Activated CD4-positive, alpha-beta T cell treated with anti-CD3 and anti-CD28 coated beads, Interleukin-2, amount 10 ng/mL, durations not matched to agents 7 days and 5 days (primary cell): ENCODE measurements around the gene ELFN2. TPM values are rescaled to one million over a fixed set of nuclear protein-coding genes. Genes with fewer than 3 reads are reported as not detected.
A peak's percentile ranks its signal among the peaks of the same experiment; 100 is the strongest.

Experiments
- CTCF ChIA-PET: fragments of 350-600 bp; sonication (Branson Sonifier 250); formaldehyde crosslinking; loops from one replicate; lab custom pipeline; 2021; ENCODE audit warnings: antibody characterized with exemption; lab: Charles Lee
- POLR2A ChIA-PET: fragments of 350-600 bp; sonication (Branson Sonifier 250); formaldehyde crosslinking; loops from one replicate; lab custom pipeline; 2021; ENCODE audit warnings: antibody characterized with exemption; lab: Charles Lee
- DNase-seq: peaks from one replicate; pipeline ENCODE4 v3.0.0-alpha.2; 2020
- H3K27ac Mint-ChIP-seq: one replicate; pipeline ENCODE4 v1.8.0; 2021; ENCODE audit warnings: mild to moderate bottlenecking, moderate library complexity, mixed read lengths
- H3K27me3 Mint-ChIP-seq: one replicate; pipeline ENCODE4 v1.8.0; 2021; ENCODE audit warnings: mixed read lengths
- H3K36me3 Mint-ChIP-seq: one replicate; pipeline ENCODE4 v1.8.0; 2021; ENCODE audit warnings: low read depth, mixed read lengths
- H3K4me1 Mint-ChIP-seq: one replicate; pipeline ENCODE4 v1.8.0; 2021; ENCODE audit warnings: mixed read lengths
- H3K4me3 Mint-ChIP-seq: one replicate; pipeline ENCODE4 v1.8.0; 2021; ENCODE audit warnings: mild to moderate bottlenecking, moderate library complexity, mixed read lengths
- H3K9me3 Mint-ChIP-seq: one replicate; pipeline ENCODE4 v1.8.0; 2021; ENCODE audit warnings: mixed read lengths
- total RNA-seq, 2 experiments: library from RNA; stranded (reverse); gene quantifications; one replicate each; pipeline ENCODE4 v1.2.3, GENCODE V29; 2021

ELFN2 gene
- total RNA-seq, 2 experiments from 2014 or later, result 0.10 to 0.23 TPM

DNA sequence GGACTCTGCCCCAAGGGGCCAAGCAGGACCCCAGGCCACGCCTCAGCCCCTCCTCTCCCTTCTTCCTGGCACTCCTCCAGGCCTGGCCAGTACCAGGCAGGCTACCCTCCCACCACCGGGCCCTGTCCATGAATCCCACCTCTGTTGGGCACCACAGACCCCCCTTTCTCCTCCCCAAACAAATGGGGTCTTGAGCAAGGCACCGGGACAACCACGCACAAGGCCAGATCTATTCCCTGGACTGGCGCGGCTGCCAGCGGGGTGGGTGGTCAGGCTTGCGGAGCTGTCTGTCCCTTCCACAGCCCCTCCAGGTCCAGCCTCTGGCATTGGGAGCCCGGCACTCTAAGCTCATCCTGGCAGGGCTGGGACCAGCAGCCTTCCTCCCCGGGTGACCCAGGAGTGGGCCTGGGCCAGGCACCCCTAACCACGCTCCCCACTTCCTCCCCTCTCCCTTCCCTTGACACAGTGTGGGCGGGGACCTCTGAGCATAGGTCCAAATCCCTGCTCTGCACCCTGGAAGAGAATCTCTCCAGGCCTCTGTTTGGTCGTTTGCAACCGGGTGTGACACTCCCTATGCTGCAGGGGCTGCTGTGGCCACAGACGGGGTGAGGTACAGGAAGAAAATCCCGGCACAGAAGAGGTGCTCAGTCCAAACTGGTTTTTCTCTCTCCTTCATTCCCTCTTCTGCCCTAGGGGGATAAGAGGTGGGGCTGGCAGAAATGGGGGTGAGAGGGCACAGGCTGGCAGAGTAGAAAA lies 14.6 kb downstream of the ELFN2 start:
- H3K9me3 Mint-ChIP-seq, result no peaks in the 10 kb centered on the region
- peaks cover 31% of the 10 kb centered on the region for H3K27me3 Mint-ChIP-seq

DNA sequence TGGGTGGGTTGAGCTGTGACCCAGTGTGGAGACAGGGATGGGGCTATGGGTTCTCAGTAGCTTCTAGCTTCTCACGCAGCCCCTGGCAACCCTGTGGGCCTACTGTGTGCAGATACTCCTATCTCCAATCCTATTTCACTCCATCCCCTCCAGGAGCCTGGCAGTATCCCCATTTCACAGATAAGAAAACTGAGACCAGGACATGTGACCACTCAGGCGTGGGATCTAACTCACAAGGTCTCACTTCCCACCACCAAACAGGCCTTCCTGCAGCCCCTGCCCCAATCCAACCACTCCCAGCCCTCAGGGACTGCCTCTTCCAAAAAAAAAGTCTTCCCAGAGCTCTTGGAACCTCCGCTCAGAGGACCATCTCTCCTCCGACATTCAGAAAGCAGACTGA lies 15.6 kb downstream of the ELFN2 start:
- no peak overlapping the region for H3K4me3 Mint-ChIP-seq
- H3K4me1 Mint-ChIP-seq, result peaks cover 13% of the 10 kb centered on the region
- no peaks in the 10 kb centered on the region for H3K36me3 Mint-ChIP-seq
- H3K27ac Mint-ChIP-seq, result no peak overlapping the region
- ChIA-PET POLR2A (no interaction called here), CTCF (interaction anchor here (0.6 kb wide), 1 partner anchor 550 kb away, joined by 3 read pairs; no protein-coding TSS in a partner anchor)
- peaks cover 24% of the 10 kb centered on the region for H3K27me3 Mint-ChIP-seq
- no peak for DNase-seq
- H3K9me3 Mint-ChIP-seq, result no peaks in the 10 kb centered on the region

More for the DNA sequence above, 14.6 kb downstream of the ELFN2 start:
- Mint-ChIP-seq H3K4me3 (no peak overlapping the region), H3K27ac (no peak overlapping the region), H3K4me1 (peaks cover 20% of the 10 kb centered on the region), H3K36me3 (no peaks in the 10 kb centered on the region)
- POLR2A ChIA-PET, result no interaction called here
- CTCF ChIA-PET, result interaction anchor here (1.4 kb wide), 1 partner anchor 34 kb away, joined by 4 read pairs; no protein-coding TSS in a partner anchor
- DNase-seq, result no peak

DNA sequence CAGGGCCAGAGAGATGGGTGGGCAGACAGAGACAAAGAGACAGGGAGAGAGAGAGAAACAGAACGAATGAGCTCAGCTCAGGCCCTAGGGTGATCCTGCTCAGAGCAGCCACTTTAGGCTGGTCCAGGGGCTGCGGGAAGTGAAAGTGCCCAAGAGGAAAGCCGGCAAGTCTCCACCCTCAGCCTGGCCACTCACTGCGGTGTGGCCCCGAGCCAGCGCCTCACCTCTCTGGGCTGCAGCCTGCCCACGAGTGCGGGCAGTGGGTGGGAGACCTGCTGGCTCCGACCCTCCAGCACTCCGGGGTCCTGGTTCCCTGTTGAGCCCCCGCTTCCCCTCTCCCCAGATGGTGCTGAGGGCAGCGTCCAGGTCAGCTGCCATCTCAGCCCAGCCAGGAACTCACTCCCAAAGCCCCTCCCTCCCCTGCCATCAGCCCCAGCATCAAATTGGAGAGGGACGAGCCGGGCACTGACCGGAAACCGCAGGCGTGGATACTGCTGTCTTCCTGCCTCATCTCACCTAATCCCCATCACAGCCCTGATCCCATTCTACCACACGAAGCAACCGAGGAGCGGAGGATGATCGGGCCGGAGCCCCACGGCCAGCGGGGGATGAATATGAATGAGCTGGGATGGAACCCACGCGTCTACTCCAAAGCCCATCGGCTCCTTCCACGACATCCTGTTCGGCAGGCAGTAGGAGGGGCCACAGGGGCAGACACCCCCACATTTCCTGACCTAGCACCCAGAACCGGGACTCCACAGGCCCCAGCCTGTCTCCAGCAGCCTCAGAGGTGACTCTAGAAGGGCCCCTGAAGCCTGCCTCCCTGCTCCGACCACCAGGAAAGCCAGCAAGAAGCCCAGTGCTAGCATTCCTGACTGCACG lies 16.9 kb downstream of the ELFN2 start:
- ChIA-PET CTCF (interaction anchor here (1.2 kb wide), 1 partner anchor 46 kb away, joined by 3 read pairs; no protein-coding TSS in a partner anchor), POLR2A (no interaction called here)
- Mint-ChIP-seq H3K27ac (peak overlapping the region; percentile 48), H3K9me3 (no peaks in the 10 kb centered on the region), H3K4me3 (no peak overlapping the region), H3K27me3 (peaks cover 17% of the 10 kb centered on the region), H3K36me3 (no peaks in the 10 kb centered on the region), H3K4me1 (peaks cover 5% of the 10 kb centered on the region)
- no peak for DNase-seq

DNA sequence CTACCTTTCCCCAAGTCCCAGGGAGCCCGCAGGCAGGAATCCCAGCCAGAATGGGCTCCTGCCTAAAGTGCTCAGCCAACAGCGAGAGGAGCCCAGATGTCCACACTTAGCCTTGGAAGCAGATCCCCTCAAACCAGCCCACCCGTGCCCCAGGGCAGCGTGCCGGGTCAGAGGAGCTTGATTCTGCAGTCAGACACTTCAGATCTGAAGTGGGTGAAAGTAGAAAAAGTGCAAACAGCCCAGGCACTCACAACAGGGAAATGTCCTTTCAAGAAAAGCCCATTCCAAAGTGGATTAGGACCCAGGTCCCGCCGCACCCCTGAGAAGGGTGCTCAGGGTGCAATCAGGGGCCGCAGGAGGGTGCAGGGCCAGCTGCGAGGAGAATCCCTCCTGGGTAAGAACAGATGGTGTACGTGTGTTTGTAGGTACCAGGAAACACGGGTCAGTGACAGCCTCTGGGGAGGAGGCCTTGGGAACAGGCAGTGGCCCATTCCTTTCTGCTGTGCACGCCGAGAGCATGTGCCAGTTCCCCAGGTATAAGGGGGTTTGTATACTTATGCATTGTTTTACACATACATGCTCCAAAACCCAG lies 17.7 kb downstream of the ELFN2 start:
- ChIA-PET CTCF (interaction anchor here (1.2 to 1.5 kb wide), 2 partner anchors 13 to 47 kb away, joined by 3 to 5 read pairs; no protein-coding TSS in a partner anchor), POLR2A (no interaction called here)
- Mint-ChIP-seq H3K36me3 (no peaks in the 10 kb centered on the region), H3K27ac (no peak overlapping the region), H3K9me3 (no peaks in the 10 kb centered on the region), H3K4me1 (peaks cover 5% of the 10 kb centered on the region), H3K27me3 (peaks cover 11% of the 10 kb centered on the region), H3K4me3 (no peak overlapping the region)
- DNase-seq, result no peak

- H3K4me1 Mint-ChIP-seq, result peaks cover 5% of the 10 kb centered on the region
- H3K27ac Mint-ChIP-seq, result no peak overlapping the region
- DNase-seq, result no peak
- H3K9me3 Mint-ChIP-seq, result no peaks in the 10 kb centered on the region
- no peaks in the 10 kb centered on the region for H3K36me3 Mint-ChIP-seq
- H3K4me3 Mint-ChIP-seq, result no peak overlapping the region
- H3K27me3 Mint-ChIP-seq, result peaks cover 10% of the 10 kb centered on the region
- ChIA-PET CTCF (interaction anchor here (1.5 kb wide), 1 partner anchor 13 kb away, joined by 5 read pairs; no protein-coding TSS in a partner anchor), POLR2A (no interaction called here)
Measured at GRCh38 chr22:37409031-37409430, 18.2 kb downstream of the ELFN2 start.

- Mint-ChIP-seq H3K36me3 (no peaks in the 10 kb centered on the region), H3K4me3 (no peak overlapping the region), H3K27me3 (peaks cover 1% of the 10 kb centered on the region), H3K27ac (no peak overlapping the region), H3K4me1 (peaks cover 2% of the 10 kb centered on the region), H3K9me3 (no peaks in the 10 kb centered on the region)
- no peak for DNase-seq
- ChIA-PET CTCF (interaction anchor here (0.6 to 1.5 kb wide), 3 partner anchors 12 to 431 kb away, joined by 3 to 5 read pairs (median 4); no protein-coding TSS in a partner anchor), POLR2A (no interaction called here)
Measured at GRCh38 chr22:37407856-37408255, 19.4 kb downstream of the ELFN2 start.

GRCh38 chr22:37406441-37407235 lies 20.6 kb downstream of the ELFN2 start:
- ChIA-PET POLR2A (no interaction called here), CTCF (no interaction called here)

GRCh38 chr22:37404091-37404490 lies 23.2 kb downstream of the ELFN2 start:
- H3K4me3 Mint-ChIP-seq, result no peak overlapping the region
- H3K27me3 Mint-ChIP-seq, result no peaks in the 10 kb centered on the region
- H3K27ac Mint-ChIP-seq, result no peak overlapping the region
- H3K36me3 Mint-ChIP-seq, result no peaks in the 10 kb centered on the region
- CTCF ChIA-PET, result interaction anchor here (0.6 to 1.0 kb wide), 3 partner anchors 29 to 71 kb away, joined by 3 read pairs; no protein-coding TSS in a partner anchor
- no peak for DNase-seq
- POLR2A ChIA-PET, result no interaction called here
- no peaks in the 10 kb centered on the region for H3K4me1 Mint-ChIP-seq
- no peaks in the 10 kb centered on the region for H3K9me3 Mint-ChIP-seq

More at GRCh38 chr22:37406441-37407235, 20.6 kb downstream of the ELFN2 start:
- no peak overlapping the region for H3K4me3 Mint-ChIP-seq
- no peaks in the 10 kb centered on the region for H3K27me3 Mint-ChIP-seq
- no peak overlapping the region for H3K27ac Mint-ChIP-seq
- H3K4me1 Mint-ChIP-seq, result no peaks in the 10 kb centered on the region
- no peaks in the 10 kb centered on the region for H3K9me3 Mint-ChIP-seq
- H3K36me3 Mint-ChIP-seq, result no peaks in the 10 kb centered on the region
- DNase-seq, result no peak

- H3K9me3 Mint-ChIP-seq, result no peaks in the 10 kb centered on the region
- H3K4me1 Mint-ChIP-seq, result no peaks in the 10 kb centered on the region
- no peaks in the 10 kb centered on the region for H3K36me3 Mint-ChIP-seq
- CTCF ChIA-PET, result interaction anchor here (0.6 kb wide), 1 partner anchor 1670 kb away, joined by 4 read pairs; no protein-coding TSS in a partner anchor
- POLR2A ChIA-PET, result no interaction called here
- H3K4me3 Mint-ChIP-seq, result no peak overlapping the region
- no peaks in the 10 kb centered on the region for H3K27me3 Mint-ChIP-seq
- DNase-seq, result no peak
- H3K27ac Mint-ChIP-seq, result no peak overlapping the region
Measured at GRCh38 chr22:37403267-37403960, 23.9 kb downstream of the ELFN2 start.

- Mint-ChIP-seq H3K4me1 (no peaks in the 10 kb centered on the region), H3K9me3 (no peaks in the 10 kb centered on the region), H3K36me3 (no peaks in the 10 kb centered on the region), H3K27me3 (no peaks in the 10 kb centered on the region), H3K4me3 (no peak overlapping the region), H3K27ac (no peak overlapping the region)
- no peak for DNase-seq
- POLR2A ChIA-PET, result no interaction called here
- CTCF ChIA-PET, result interaction anchor here (1.2 to 1.3 kb wide), 2 partner anchors 28 to 86 kb away, joined by 3 read pairs; no protein-coding TSS in a partner anchor
Measured at GRCh38 chr22:37402184-37402506, 25.1 kb downstream of the ELFN2 start.

DNA sequence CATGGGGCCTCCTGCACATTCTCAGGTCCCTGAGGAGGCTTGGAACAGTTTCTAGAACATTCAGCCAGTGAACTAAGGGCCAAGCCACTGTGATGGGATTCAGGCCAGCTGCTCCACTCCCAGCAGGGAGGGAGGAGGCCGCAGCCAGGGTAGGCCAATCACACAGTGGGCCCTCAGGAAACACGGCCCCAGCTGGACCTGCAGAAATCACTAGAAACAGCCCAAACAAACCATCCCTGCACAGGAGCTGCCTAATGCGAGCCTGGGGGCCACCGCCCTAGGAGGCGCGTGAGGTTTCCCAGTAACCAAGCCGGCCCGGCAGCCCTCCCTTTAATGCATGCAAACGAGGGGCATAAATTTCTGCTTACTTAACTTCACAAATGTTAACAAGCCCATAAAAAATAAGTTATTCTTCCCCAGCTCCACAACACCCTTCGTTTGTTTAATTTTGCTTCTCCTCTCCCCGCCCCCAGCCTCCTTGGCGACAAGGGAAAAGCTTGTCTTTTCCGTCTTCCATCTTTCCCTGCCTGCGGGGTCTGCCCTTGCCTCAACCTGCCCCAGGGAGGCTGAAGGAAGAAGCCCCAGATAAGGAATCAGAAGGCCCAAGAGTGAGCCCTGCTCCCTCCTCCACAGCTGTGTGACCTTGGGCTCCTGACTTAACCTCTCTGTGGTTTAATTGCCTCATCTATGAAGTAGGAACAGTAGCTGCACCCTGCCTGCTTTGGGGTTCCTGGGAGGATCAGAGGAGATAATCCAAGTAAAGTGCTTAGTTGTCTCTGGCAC lies 25.7 kb downstream of the ELFN2 start:
- Mint-ChIP-seq H3K4me1 (no peaks in the 10 kb centered on the region), H3K9me3 (no peaks in the 10 kb centered on the region), H3K27ac (no peak overlapping the region), H3K27me3 (no peaks in the 10 kb centered on the region), H3K4me3 (no peak overlapping the region), H3K36me3 (no peaks in the 10 kb centered on the region)
- POLR2A ChIA-PET, result no interaction called here
- CTCF ChIA-PET, result interaction anchor here (0.6 to 1.3 kb wide), 3 partner anchors 28 to 85 kb away, joined by 3 read pairs; no protein-coding TSS in a partner anchor
- DNase-seq, result no peak
